Measurements from ENCODE around the gene ABHD5.

- no peak for TF ChIP-seq POLR2A (IDR thresholded peaks at IDR 0.05)
- TF ChIP-seq CTCF (IDR thresholded peaks at IDR 0.05): no peak
Measured at GRCh38 chr3:43709022-43709421, 18.3 kb downstream of the ABHD5 start.
